Measurements from ENCODE around the gene COBL. TPM values are rescaled to one million over a fixed set of nuclear protein-coding genes. Genes with fewer than 3 reads are reported as not detected.

COBL gene
- total RNA-seq, 4 donors from 2014 or later, result 17.2 to 59.7 (median 31.0) TPM

DNA sequence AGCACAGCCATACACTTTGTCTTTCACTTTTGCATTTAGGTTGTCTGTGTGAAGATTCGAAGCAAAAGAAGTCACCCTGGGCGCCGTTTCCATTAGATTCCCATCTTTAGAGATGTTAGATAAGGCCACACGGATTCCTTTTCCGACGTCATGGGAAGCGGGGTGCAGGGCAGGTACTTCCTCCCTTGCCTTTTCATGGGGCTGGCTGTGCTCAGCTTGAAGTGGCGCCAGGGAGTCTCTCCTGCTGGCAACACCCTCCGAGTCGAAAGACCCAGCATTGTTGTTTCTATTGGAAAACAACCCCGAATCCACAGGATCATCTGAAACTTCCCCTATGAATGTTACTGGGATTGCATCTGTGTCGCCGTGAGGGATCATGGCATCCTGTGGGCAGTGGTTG, 287.5 kb downstream of the COBL start:
- TF ChIP-seq POLR2AphosphoS5 (IDR thresholded peaks at IDR 0.05) (no peak), CTCF (IDR thresholded peaks at IDR 0.05) (no peak), POLR2A (IDR thresholded peaks at IDR 0.05) (no peak), EP300 (IDR thresholded peaks at IDR 0.05) (no peak)
- WGBS, 2 donors (ENCODE audit: low coverage in 1 of 2), result 47 to 100% methylated on average over 1 to 3 of the region's 13 CpGs
- Histone ChIP-seq H3K4me1 (peaks cover 0 to 7% (median 0%) of the 10 kb centered on the region in 3 donors), H3K4me3 (no peak overlapping the region), H3K27me3 (no peaks in the 10 kb centered on the region), H3K9me3 (no peaks in the 10 kb centered on the region), H3K27ac (no peak overlapping the region), H3K36me3 (peaks cover 0 to 59% of the 10 kb centered on the region in 2 donors)
- no peak for ATAC-seq

- H3K4me3 ChIP-seq, result no peak overlapping the region
- TF ChIP-seq EP300 (IDR thresholded peaks at IDR 0.05) (no peak), CTCF (IDR thresholded peaks at IDR 0.05) (no peak), POLR2A (IDR thresholded peaks at IDR 0.05) (no peak)
- no CpG with 5 or more reads among the region's 19 CpGs for WGBS, 2 donors (ENCODE audit: low coverage in 1 of 2)
- no peaks in the 10 kb centered on the region for H3K27me3 ChIP-seq
- H3K9me3 ChIP-seq, result no peaks in the 10 kb centered on the region
- peaks cover 0 to 62% of the 10 kb centered on the region in 2 donors for H3K36me3 ChIP-seq
- no peaks in the 10 kb centered on the region for H3K4me1 ChIP-seq
- H3K27ac ChIP-seq, result no peak overlapping the region
- no peak for ATAC-seq
Measured at GRCh38 chr7:51027935-51028830, 288.4 kb downstream of the COBL start.

GRCh38 chr7:51027106-51027934, 289.3 kb downstream of the COBL start:
- H3K27me3 ChIP-seq, result no peaks in the 10 kb centered on the region
- H3K4me3 ChIP-seq, result no peak overlapping the region
- TF ChIP-seq POLR2A (IDR thresholded peaks at IDR 0.05) (no peak), EP300 (IDR thresholded peaks at IDR 0.05) (no peak), CTCF (IDR thresholded peaks at IDR 0.05) (no peak), POLR2AphosphoS5 (IDR thresholded peaks at IDR 0.05) (no peak)
- H3K36me3 ChIP-seq, result peaks cover 0 to 62% of the 10 kb centered on the region in 2 donors
- H3K4me1 ChIP-seq, result no peaks in the 10 kb centered on the region
- no peaks in the 10 kb centered on the region for H3K9me3 ChIP-seq
- WGBS, 2 donors (ENCODE audit: low coverage in 1 of 2), result 89 to 100% methylated on average over 2 to 10 of the region's 10 CpGs
- H3K27ac ChIP-seq, result no peak overlapping the region
- no peak for ATAC-seq

DNA sequence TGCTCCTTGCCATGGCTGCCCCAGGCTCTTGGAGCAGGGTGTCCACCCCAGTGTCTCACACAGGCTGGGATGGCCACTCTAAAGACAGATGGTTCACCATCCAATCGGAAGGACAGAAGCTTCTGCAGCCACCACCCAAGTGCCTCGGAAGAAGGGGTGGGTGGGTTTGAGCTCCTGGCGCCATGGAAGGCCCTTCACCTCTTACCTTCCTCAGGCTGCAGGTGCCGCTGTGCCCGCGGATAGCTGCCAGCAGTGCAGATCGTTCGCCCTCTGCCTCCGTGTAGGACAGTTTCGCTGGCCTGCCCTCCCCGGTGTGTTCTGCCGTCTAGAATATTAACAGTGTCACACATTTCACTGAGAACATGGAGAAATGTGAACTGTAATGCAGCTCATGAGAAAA, 290.3 kb downstream of the COBL start:
- no peak overlapping the region for H3K27ac ChIP-seq
- peaks cover 0 to 62% of the 10 kb centered on the region in 2 donors for H3K36me3 ChIP-seq
- no peak for TF ChIP-seq CTCF (IDR thresholded peaks at IDR 0.05)
- no peak for TF ChIP-seq POLR2AphosphoS5 (IDR thresholded peaks at IDR 0.05)
- no peak for TF ChIP-seq EP300 (IDR thresholded peaks at IDR 0.05)
- TF ChIP-seq POLR2A (IDR thresholded peaks at IDR 0.05), result no peak
- no peaks in the 10 kb centered on the region for H3K27me3 ChIP-seq
- no peak for ATAC-seq
- no peaks in the 10 kb centered on the region for H3K4me1 ChIP-seq
- 100% methylated on average over 1 of the region's 12 CpGs; no CpG with 5 or more reads in 1 of the 2 donors for WGBS, 2 donors (ENCODE audit: low coverage in 1 of 2)
- H3K9me3 ChIP-seq, result no peaks in the 10 kb centered on the region
- no peak overlapping the region for H3K4me3 ChIP-seq
